GM12874 (cell line): ENCODE measurements around the gene CAPN15.

ENCODE experiments used
- CTCF ChIP-seq: IDR thresholded peaks from 2 replicates; pipeline ENCODE4 v1.5.1; 2011; ENCODE audit warnings: low read depth, mild to moderate bottlenecking, control low read depth, low read length, moderate library complexity; ENCODE audit not compliant: insufficient read depth

The CAPN15 gene

DNA sequence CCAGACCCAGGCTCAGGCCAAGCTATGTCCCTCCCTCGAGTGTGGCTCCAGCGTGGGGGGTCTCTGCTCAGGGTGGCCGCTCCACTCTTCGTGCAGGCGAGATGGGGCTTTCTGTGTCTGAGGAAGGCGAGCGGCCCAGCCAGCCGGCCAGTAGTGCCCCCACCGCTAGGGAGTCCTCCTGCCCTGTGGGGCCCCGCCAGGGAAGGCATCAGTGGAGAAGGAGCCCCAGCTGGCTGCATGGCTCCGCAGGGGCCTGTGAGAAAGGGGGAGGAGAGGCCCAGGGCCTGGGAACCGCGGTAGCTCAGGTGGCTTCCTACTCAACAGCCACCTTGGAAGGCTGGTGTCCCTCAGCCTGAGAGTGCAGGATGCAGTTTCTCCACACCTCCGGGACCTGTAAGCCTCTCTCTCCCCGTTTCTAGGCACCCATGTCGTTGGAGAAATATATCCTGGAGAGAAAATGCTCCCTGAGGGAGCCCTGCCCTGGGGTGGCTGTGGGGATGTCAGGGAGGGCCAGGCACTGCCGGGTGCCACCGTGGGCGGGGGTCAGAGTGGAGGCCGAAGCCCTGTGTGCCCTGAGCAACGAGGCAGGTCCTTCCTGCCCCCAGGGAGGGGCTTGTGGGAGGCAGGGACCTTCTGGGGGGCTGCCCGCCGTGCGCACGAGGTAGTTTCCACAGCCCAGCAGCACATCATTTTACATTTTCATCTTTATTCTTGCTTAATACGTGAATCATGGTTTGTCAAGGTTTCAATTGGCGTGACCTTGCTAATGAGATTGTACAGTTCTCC lies 45.5 kb downstream of the CAPN15 start:
- no peak for TF ChIP-seq CTCF

- no peak for TF ChIP-seq CTCF
Measured at GRCh38 chr16:574021-574760, 46.7 kb downstream of the CAPN15 start.

GRCh38 chr16:575354-576196 lies 48.1 kb downstream of the CAPN15 start:
- TF ChIP-seq CTCF: no peak

DNA sequence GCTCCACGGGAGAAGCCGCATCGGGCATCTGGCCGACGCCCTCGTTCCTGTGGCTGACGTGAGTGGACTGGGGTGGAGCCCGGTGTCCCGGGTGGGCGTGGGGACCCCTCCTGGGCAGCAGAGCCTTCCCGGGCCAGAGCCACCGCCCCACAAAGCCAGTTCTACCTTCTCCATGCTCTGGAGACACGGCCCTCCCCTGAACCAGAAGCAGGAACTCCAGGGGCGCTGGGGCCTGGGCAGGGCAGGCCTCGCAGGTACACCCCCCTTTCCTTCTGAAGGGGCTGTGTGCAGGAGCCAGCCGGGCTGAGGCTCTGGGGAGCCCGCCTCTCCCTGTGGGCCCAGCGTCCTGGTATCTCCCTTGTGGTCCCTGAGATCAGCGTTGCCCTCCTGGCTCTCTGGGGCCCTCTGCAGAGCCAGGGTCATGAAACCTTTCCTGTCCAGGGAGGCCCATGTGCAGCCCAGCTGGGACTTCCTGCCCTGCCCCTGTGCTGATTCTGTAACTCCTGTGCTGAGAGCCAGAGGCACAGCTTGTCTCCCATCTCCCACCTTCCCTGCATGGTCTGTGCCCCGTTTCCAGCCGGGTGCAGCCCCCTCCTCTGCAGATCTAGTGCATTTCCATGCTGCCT lies 48.8 kb downstream of the CAPN15 start:
- TF ChIP-seq CTCF: no peak

GRCh38 chr16:576823-577201 lies 49.3 kb downstream of the CAPN15 start:
- 0 out of 2 replicates have a peak, but pooled peaks have one; percentile 2 for TF ChIP-seq CTCF

DNA sequence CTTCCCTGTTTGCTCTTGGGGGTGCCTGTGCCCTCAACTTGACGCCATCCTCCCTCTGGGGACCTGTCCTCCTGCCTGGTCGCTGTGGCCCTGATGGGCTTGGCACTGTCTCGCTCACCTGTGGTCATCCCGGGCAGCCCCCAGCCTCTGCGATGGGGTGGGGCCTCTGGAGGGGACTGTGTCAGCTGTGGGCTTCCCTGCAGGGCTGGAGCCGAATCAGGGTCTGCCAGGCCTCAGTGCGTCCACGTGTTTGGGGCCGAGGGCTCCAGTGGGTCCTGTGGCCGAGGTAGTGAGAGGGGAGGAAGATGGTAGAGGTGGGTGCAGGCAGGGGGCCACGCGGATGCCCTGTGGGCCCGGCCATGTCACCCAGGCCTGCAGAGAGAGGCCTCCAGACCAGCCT lies 50.3 kb downstream of the CAPN15 start:
- TF ChIP-seq CTCF: no peak
